Measurements from ENCODE around the gene ARID1B. TPM values are rescaled to one million over a fixed set of nuclear protein-coding genes. Genes with fewer than 3 reads are reported as not detected.

The ARID1B gene
- total RNA-seq, 1 donor from 2014 or later, result 62.1 TPM

GRCh38 chr6:156781861-156782631 is 4.9 kb downstream of the ARID1B start:
- DNase-seq (ENCODE audit: low spot score), result no peak
- H3K27me3 ChIP-seq, result no peaks in the 10 kb centered on the region
- H3K9me3 Mint-ChIP-seq, result no peaks in the 10 kb centered on the region
- no peak overlapping the region for H3K27ac ChIP-seq
- peaks cover 2% of the 10 kb centered on the region for H3K36me3 Mint-ChIP-seq
- peaks cover 44% of the 10 kb centered on the region for H3K4me1 Mint-ChIP-seq
- no peak overlapping the region for H2AFZ ChIP-seq (replicated peaks)
- H3K27ac Mint-ChIP-seq, result no peak overlapping the region
- H3K4me2 ChIP-seq, result peak overlapping the region; percentile 84
- peaks cover 7% of the 10 kb centered on the region for H3K27me3 Mint-ChIP-seq (ENCODE audit: insufficient read depth, low read depth)
- H3K9me3 ChIP-seq (ENCODE audit: low read depth), result no peaks in the 10 kb centered on the region
- TF ChIP-seq EZH2phosphoT487 (IDR thresholded peaks at IDR 0.05), result no peak
- TF ChIP-seq EZH2 (IDR thresholded peaks at IDR 0.05), result no peak
- TF ChIP-seq CTCF (IDR thresholded peaks at IDR 0.05), result no peak
- peaks cover 97% of the 10 kb centered on the region for H3K79me2 ChIP-seq (ENCODE audit: low read depth)
- peaks cover 18% of the 10 kb centered on the region for H3F3A ChIP-seq (ENCODE audit: low read depth)
- no peak overlapping the region for H3K9ac ChIP-seq
- no peaks in the 10 kb centered on the region for H3K36me3 ChIP-seq
- H3K4me1 ChIP-seq, result peaks cover 45% of the 10 kb centered on the region
- H3K4me3 ChIP-seq, result peak overlapping the region; percentile 93
- H4K20me1 ChIP-seq (ENCODE audit: low read depth), result peaks cover 74% of the 10 kb centered on the region
- peak overlapping the region; percentile 92 for H3K4me3 Mint-ChIP-seq

GRCh38 chr6:156782691-156783320 is 5.6 kb downstream of the ARID1B start:
- H3K27ac ChIP-seq, result no peak overlapping the region
- Mint-ChIP-seq H3K4me3 (peak overlapping the region; percentile 71), H3K27me3 (ENCODE audit: insufficient read depth, low read depth) (peaks cover 4% of the 10 kb centered on the region), H3K9me3 (no peaks in the 10 kb centered on the region), H3K4me1 (peaks cover 48% of the 10 kb centered on the region), H3K27ac (no peak overlapping the region), H3K36me3 (peaks cover 2% of the 10 kb centered on the region)
- no peaks in the 10 kb centered on the region for H3K36me3 ChIP-seq
- H3K9ac ChIP-seq, result no peak overlapping the region
- peaks cover 99% of the 10 kb centered on the region for H3K79me2 ChIP-seq (ENCODE audit: low read depth)
- no peaks in the 10 kb centered on the region for H3K9me3 ChIP-seq (ENCODE audit: low read depth)
- TF ChIP-seq EZH2 (IDR thresholded peaks at IDR 0.05) (no peak), EZH2phosphoT487 (IDR thresholded peaks at IDR 0.05) (no peak), CTCF (IDR thresholded peaks at IDR 0.05) (no peak)
- peak overlapping the region; percentile 93 for H3K4me3 ChIP-seq
- no peak for DNase-seq (ENCODE audit: low spot score)
- H3K4me1 ChIP-seq, result peaks cover 45% of the 10 kb centered on the region
- no peak overlapping the region for H2AFZ ChIP-seq (replicated peaks)
- peak overlapping the region; percentile 84 for H3K4me2 ChIP-seq
- H3K27me3 ChIP-seq, result no peaks in the 10 kb centered on the region
- peaks cover 15% of the 10 kb centered on the region for H3F3A ChIP-seq (ENCODE audit: low read depth)
- peaks cover 82% of the 10 kb centered on the region for H4K20me1 ChIP-seq (ENCODE audit: low read depth)

- Histone ChIP-seq H2AFZ (replicated peaks) (no peak overlapping the region), H3K4me1 (peaks cover 54% of the 10 kb centered on the region), H4K20me1 (ENCODE audit: low read depth) (peaks cover 93% of the 10 kb centered on the region), H3F3A (ENCODE audit: low read depth) (peaks cover 23% of the 10 kb centered on the region), H3K4me2 (peak overlapping the region; percentile 84), H3K27me3 (no peaks in the 10 kb centered on the region), H3K36me3 (no peaks in the 10 kb centered on the region), H3K27ac (no peak overlapping the region), H3K9ac (no peak overlapping the region), H3K79me2 (ENCODE audit: low read depth) (peaks cover 99% of the 10 kb centered on the region), H3K4me3 (peak overlapping the region; percentile 34), H3K9me3 (ENCODE audit: low read depth) (no peaks in the 10 kb centered on the region)
- Mint-ChIP-seq H3K4me3 (peak overlapping the region; percentile 72), H3K9me3 (no peaks in the 10 kb centered on the region), H3K27me3 (ENCODE audit: insufficient read depth, low read depth) (peaks cover 2% of the 10 kb centered on the region), H3K27ac (no peak overlapping the region), H3K4me1 (peaks cover 58% of the 10 kb centered on the region), H3K36me3 (peaks cover 2% of the 10 kb centered on the region)
- TF ChIP-seq EZH2 (IDR thresholded peaks at IDR 0.05) (no peak), EZH2phosphoT487 (IDR thresholded peaks at IDR 0.05) (no peak)
- peak; percentile 43 for DNase-seq (ENCODE audit: low spot score)
Measured at GRCh38 chr6:156783958-156784357, 6.8 kb downstream of the ARID1B start.

All from neural progenitor cell (in vitro differentiated cells).